ENCODE measurements around the gene RSRC1. TPM values are rescaled to one million over a fixed set of nuclear protein-coding genes. Genes with fewer than 3 reads are reported as not detected.
A peak's percentile ranks its signal among the peaks of the same experiment; 100 is the strongest.

Gene RSRC1
- polyA plus RNA-seq, 1 donor (not counting 4 experiments of a cell fraction or from before 2014, with no cell fraction given): 11.1 TPM

GRCh38 chr3:158127250-158128219 lies 17.6 kb downstream of the RSRC1 start:
- FAIRE-seq (peak; percentile 87), DNase-seq (ENCODE audit: low read depth, low spot score) (no peak)
- Histone ChIP-seq H3K9ac (ENCODE audit: control insufficient read depth, extremely low read depth, insufficient read depth, low read length) (no peak overlapping the region), H3K27me3 (ENCODE audit: control insufficient read depth, extremely low read depth, insufficient read depth, low read length) (no peaks in the 10 kb centered on the region), H3K4me3 (ENCODE audit: control insufficient read depth in 2 of 3, extremely low read depth in 1 of 3, insufficient read depth in 2 of 3, low read depth in 1 of 3, low read length in 3 of 3) (no peak overlapping the region), H3K4me2 (ENCODE audit: control insufficient read depth, extremely low read depth, insufficient read depth, low read depth, low read length) (no peak overlapping the region), H2AFZ (ENCODE audit: control insufficient read depth, low read length) (no peak overlapping the region), H3K9me3 (ENCODE audit: control insufficient read depth, low read depth, low read length) (no peaks in the 10 kb centered on the region), H3K36me3 (ENCODE audit: control insufficient read depth in 2 of 2, extremely low read depth in 1 of 2, insufficient read depth in 2 of 2, low read length in 2 of 2) (peaks cover 0 to 1% of the 10 kb centered on the region in 2 experiments), H3K79me2 (ENCODE audit: control insufficient read depth, insufficient read depth, low read length) (peaks cover 2% of the 10 kb centered on the region), H3K4me1 (ENCODE audit: control insufficient read depth, extremely low read depth, insufficient read depth, low read length) (peaks cover 8% of the 10 kb centered on the region), H4K20me1 (ENCODE audit: control insufficient read depth, extremely low read depth, insufficient read depth, low read length) (no peaks in the 10 kb centered on the region), H3K27ac (ENCODE audit: control insufficient read depth, insufficient read depth, low read length) (no peak overlapping the region), H3K9me1 (ENCODE audit: control insufficient read depth, extremely low read depth, insufficient read depth, low read length) (no peaks in the 10 kb centered on the region)
- TF ChIP-seq CTCF (optimal IDR thresholded peaks at IDR 0.05 in 1 of 3, IDR thresholded peaks at IDR 0.05 in 1 of 3, conservative IDR thresholded peaks at IDR 0.05 in 1 of 3; ENCODE audit: extremely low read depth in 1 of 3, insufficient read depth in 2 of 3, low read length in 3 of 3): no peak
- no peak for TF ChIP-seq EZH2 (IDR thresholded peaks at IDR 0.05; ENCODE audit: low read length)
- dilution Hi-C loops (cut with MboI; ENCODE audit: extremely low pct_ligation_motif_present, low sequenced_read_pairs): no loop called here

GRCh38 chr3:158128755-158129154 lies 18.9 kb downstream of the RSRC1 start:
- H2AFZ ChIP-seq (ENCODE audit: control insufficient read depth, low read length): no peak overlapping the region
- H4K20me1 ChIP-seq (ENCODE audit: control insufficient read depth, extremely low read depth, insufficient read depth, low read length): no peaks in the 10 kb centered on the region
- no peak for TF ChIP-seq CTCF (optimal IDR thresholded peaks at IDR 0.05 in 1 of 3, IDR thresholded peaks at IDR 0.05 in 1 of 3, conservative IDR thresholded peaks at IDR 0.05 in 1 of 3; ENCODE audit: extremely low read depth in 1 of 3, insufficient read depth in 2 of 3, low read length in 3 of 3)
- no peak for TF ChIP-seq EZH2 (IDR thresholded peaks at IDR 0.05; ENCODE audit: low read length)
- no peak overlapping the region for H3K9ac ChIP-seq (ENCODE audit: control insufficient read depth, extremely low read depth, insufficient read depth, low read length)
- no peaks in the 10 kb centered on the region for H3K9me3 ChIP-seq (ENCODE audit: control insufficient read depth, low read depth, low read length)
- no peaks in the 10 kb centered on the region for H3K27me3 ChIP-seq (ENCODE audit: control insufficient read depth, extremely low read depth, insufficient read depth, low read length)
- no peaks in the 10 kb centered on the region for H3K9me1 ChIP-seq (ENCODE audit: control insufficient read depth, extremely low read depth, insufficient read depth, low read length)
- H3K4me3 ChIP-seq (ENCODE audit: control insufficient read depth in 2 of 3, extremely low read depth in 1 of 3, insufficient read depth in 2 of 3, low read depth in 1 of 3, low read length in 3 of 3): no peak overlapping the region
- H3K4me2 ChIP-seq (ENCODE audit: control insufficient read depth, extremely low read depth, insufficient read depth, low read depth, low read length): no peak overlapping the region
- dilution Hi-C loops (cut with MboI; ENCODE audit: extremely low pct_ligation_motif_present, low sequenced_read_pairs): no loop called here
- H3K36me3 ChIP-seq (ENCODE audit: control insufficient read depth in 2 of 2, extremely low read depth in 1 of 2, insufficient read depth in 2 of 2, low read length in 2 of 2): no peaks in the 10 kb centered on the region
- no peak overlapping the region for H3K27ac ChIP-seq (ENCODE audit: control insufficient read depth, insufficient read depth, low read length)
- peaks cover 2% of the 10 kb centered on the region for H3K79me2 ChIP-seq (ENCODE audit: control insufficient read depth, insufficient read depth, low read length)
- DNase-seq (ENCODE audit: low read depth, low spot score): no peak
- FAIRE-seq: no peak
- H3K4me1 ChIP-seq (ENCODE audit: control insufficient read depth, extremely low read depth, insufficient read depth, low read length): peaks cover 8% of the 10 kb centered on the region

All from keratinocyte (primary cell).